Coronary artery (tissue), 2 donors: ENCODE results near the gene MBP.

Experiments used
- DNase-seq: peaks from one replicate; pipeline ENCODE4 v3.0.0-alpha.2; 2017; ENCODE audit warnings: low spot score
- H3K27ac ChIP-seq, 2 donors: fragments of 200-600 bp; sonication (generic); one replicate each; pipeline ENCODE4 v1.5.1; 2016 to 2019
- H3K4me3 ChIP-seq: fragments of 200-600 bp; sonication (generic); 2 replicates; pipeline ENCODE4 v1.5.1; 2016; ENCODE audit warnings: mild to moderate bottlenecking, moderate library complexity
- CTCF ChIP-seq: fragments of 200-600 bp; sonication (generic); IDR thresholded peaks from one replicate; pipeline ENCODE4 v1.5.1; 2019; ENCODE audit warnings: antibody characterized with exemption

Gene MBP

GRCh38 chr18:77103991-77104531 is 28.5 kb downstream of the MBP start:
- peak; percentile 56 for DNase-seq
- no peak for TF ChIP-seq CTCF
- H3K4me3 ChIP-seq = no peak overlapping the region
- H3K27ac ChIP-seq = peak overlapping the region; percentile 24 to 66

GRCh38 chr18:77103187-77103850 is 29.3 kb downstream of the MBP start:
- peak; percentile 73 for DNase-seq
- peak overlapping the region; percentile 24 to 66 for H3K27ac ChIP-seq
- no peak for TF ChIP-seq CTCF
- H3K4me3 ChIP-seq = no peak overlapping the region

GRCh38 chr18:77102259-77103040 is 30.1 kb downstream of the MBP start:
- peak overlapping the region; percentile 67 to 88 for H3K27ac ChIP-seq
- DNase-seq = no peak
- no peak for TF ChIP-seq CTCF
- peak overlapping the region; percentile 8 for H3K4me3 ChIP-seq

GRCh38 chr18:77101410-77102258 is 30.9 kb downstream of the MBP start:
- DNase-seq = peak; percentile 86
- peak overlapping the region; percentile 8 for H3K4me3 ChIP-seq

GRCh38 chr18:77100751-77101355 is 31.7 kb downstream of the MBP start:
- Histone ChIP-seq H3K4me3 (no peak overlapping the region), H3K27ac (peak overlapping the region; percentile 67 to 88)
- DNase-seq = peak; percentile 47
- no peak for TF ChIP-seq CTCF

More at GRCh38 chr18:77101410-77102258, 30.9 kb downstream of the MBP start:
- TF ChIP-seq CTCF = no peak
- H3K27ac ChIP-seq = peak overlapping the region; percentile 67 to 88

GRCh38 chr18:77099485-77100370 is 32.9 kb downstream of the MBP start:
- no peak for TF ChIP-seq CTCF
- DNase-seq = no peak
- Histone ChIP-seq H3K27ac (no peak overlapping the region), H3K4me3 (no peak overlapping the region)
